Activated naive CD4-positive, alpha-beta T cell treated with anti-CD3 and anti-CD28 coated beads, Interleukin-2, amount 10 ng/mL, durations not matched to agents 7 days and 5 days (primary cell): ENCODE measurements around the gene ACKR2.

Experiments
- CTCF ChIA-PET: fragments of 350-600 bp; sonication (Branson Sonifier 250); formaldehyde crosslinking; loops from one replicate; lab custom pipeline; 2021; ENCODE audit warnings: antibody characterized with exemption; lab: Charles Lee
- DNase-seq: peaks from one replicate; pipeline ENCODE4 v3.0.0-alpha.2; 2020
- H3K27ac Mint-ChIP-seq: one replicate; pipeline ENCODE4 v1.8.0; 2021; ENCODE audit warnings: mild to moderate bottlenecking, moderate library complexity, mixed read lengths
- H3K27me3 Mint-ChIP-seq: one replicate; pipeline ENCODE4 v1.8.0; 2021; ENCODE audit warnings: mild to moderate bottlenecking, mixed read lengths
- H3K36me3 Mint-ChIP-seq: one replicate; pipeline ENCODE4 v1.8.0; 2021; ENCODE audit warnings: mixed read lengths
- H3K4me1 Mint-ChIP-seq: one replicate; pipeline ENCODE4 v1.8.0; 2021; ENCODE audit warnings: mixed read lengths
- H3K4me3 Mint-ChIP-seq: one replicate; pipeline ENCODE4 v1.8.0; 2021; ENCODE audit warnings: mild to moderate bottlenecking, moderate library complexity, mixed read lengths
- H3K9me3 Mint-ChIP-seq: one replicate; pipeline ENCODE4 v1.8.0; 2021; ENCODE audit warnings: mixed read lengths

The ACKR2 gene

DNA sequence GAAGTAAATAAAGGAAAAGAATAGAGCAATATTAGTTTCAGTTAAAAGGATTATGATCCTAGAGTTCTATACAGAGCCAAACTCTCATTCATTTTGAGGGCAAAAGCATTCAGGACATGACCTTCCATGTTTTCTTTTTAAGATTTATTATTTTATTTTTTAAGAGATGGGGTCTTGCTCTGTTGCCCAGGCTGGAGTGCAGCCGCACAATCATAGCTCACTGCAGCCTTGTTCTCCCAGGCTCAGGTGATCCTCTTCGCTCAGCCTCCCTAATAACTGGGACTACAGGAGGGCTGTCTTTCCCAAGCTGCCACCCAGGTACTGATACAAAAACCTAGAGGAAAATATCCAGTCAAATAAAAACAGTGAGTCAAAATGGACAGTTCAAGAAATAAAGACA is 22.6 kb upstream of the ACKR2 start:
- H3K27ac Mint-ChIP-seq, result no peak overlapping the region
- H3K27me3 Mint-ChIP-seq, result no peaks in the 10 kb centered on the region
- no peaks in the 10 kb centered on the region for H3K9me3 Mint-ChIP-seq
- no peak overlapping the region for H3K4me3 Mint-ChIP-seq
- no peak for DNase-seq
- H3K4me1 Mint-ChIP-seq, result peaks cover 5% of the 10 kb centered on the region
- CTCF ChIA-PET, result no interaction called here
- H3K36me3 Mint-ChIP-seq, result peaks cover 22% of the 10 kb centered on the region

DNA sequence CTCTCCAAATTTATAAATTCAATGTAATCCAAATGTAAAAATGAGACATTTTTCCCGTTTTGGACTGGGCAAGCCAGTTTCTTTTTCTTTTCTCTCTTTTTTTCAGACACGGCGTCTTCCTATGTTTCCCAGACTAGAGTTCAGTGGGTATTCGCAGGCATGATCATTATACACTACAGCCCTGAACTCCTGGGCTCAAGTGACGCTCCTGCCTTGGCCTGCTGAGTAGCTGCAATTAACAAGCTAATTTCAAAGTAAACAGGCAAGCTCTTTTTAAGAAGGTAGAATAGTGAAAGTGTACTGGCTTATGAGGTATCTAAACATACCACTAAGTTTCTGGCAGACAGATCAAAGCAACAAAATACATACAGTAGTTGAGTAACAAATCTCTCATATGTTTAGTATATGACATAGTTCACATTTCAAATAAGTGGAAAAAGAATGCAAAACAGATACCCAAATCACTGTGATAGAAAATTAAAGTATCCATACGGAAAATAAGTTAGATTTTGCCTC is 18.5 kb upstream of the ACKR2 start:
- CTCF ChIA-PET, result interaction anchor here (1.0 kb wide), 1 partner anchor 33 kb away, joined by 3 read pairs; no protein-coding TSS in a partner anchor
- DNase-seq, result no peak
- H3K36me3 Mint-ChIP-seq, result peaks cover 32% of the 10 kb centered on the region
- no peaks in the 10 kb centered on the region for H3K9me3 Mint-ChIP-seq
- no peaks in the 10 kb centered on the region for H3K27me3 Mint-ChIP-seq
- H3K4me1 Mint-ChIP-seq, result peaks cover 9% of the 10 kb centered on the region
- H3K4me3 Mint-ChIP-seq, result no peak overlapping the region
- no peak overlapping the region for H3K27ac Mint-ChIP-seq

DNA sequence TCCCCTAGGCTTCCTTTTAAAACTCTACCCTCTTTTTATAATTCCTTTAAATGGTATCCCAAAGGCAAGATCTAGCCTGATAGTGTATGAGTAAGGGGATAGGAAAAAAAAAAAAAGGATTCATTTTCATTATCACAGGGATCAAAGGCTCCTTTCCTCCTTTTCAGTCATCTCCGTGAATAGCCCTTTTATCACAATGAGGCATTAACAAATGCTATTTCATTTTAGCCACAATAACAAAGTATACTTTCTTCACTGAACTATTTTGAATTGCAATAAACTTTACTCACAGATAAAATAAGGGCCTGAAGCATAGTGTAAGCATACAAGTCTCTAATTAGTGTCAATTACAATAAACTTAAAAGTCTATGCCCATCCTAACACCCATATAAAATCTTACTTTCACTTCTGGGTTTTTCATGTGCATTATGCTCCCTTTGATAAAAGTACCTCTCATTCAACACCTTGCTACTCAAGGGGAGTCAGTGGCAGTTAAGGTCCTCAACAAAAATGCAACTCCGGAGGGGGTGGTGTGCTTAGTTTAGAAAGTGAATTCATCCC is 13.5 kb upstream of the ACKR2 start:
- CTCF ChIA-PET, result no interaction called here

DNA sequence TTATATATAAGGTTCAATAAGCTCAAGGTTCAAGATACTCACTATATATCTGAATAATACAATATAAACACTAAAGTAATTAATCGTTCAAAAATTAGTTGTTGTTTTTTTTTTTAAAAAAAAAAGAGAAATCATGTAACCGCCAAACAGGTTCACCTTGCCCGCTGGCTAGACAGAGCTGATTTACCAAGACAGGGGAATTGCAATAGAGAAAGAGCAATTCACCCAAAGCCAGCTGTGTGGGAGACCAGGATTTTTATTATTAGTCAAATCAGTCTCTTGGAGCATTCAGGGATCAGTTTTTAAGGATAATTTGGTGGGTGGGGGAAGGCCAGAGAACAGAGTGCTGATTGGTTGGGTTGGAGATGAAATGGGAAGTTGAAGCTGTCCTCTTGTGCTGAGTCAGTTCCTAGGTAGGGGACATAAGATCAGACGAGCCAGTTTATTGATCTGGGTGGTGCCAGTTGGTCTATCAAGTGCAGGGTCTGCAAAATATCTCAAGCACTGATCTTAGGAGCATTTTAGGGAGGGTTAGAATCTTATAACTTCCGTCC is 12.8 kb upstream of the ACKR2 start:
- CTCF ChIA-PET, result no interaction called here
- DNase-seq, result no peak
- Mint-ChIP-seq H3K36me3 (peaks cover 27% of the 10 kb centered on the region), H3K27me3 (no peaks in the 10 kb centered on the region), H3K9me3 (no peaks in the 10 kb centered on the region), H3K27ac (no peak overlapping the region), H3K4me1 (peaks cover 28% of the 10 kb centered on the region), H3K4me3 (no peak overlapping the region)

More for the DNA sequence above, 13.5 kb upstream of the ACKR2 start:
- no peak for DNase-seq
- Mint-ChIP-seq H3K27ac (no peak overlapping the region), H3K9me3 (no peaks in the 10 kb centered on the region), H3K4me1 (peaks cover 24% of the 10 kb centered on the region), H3K36me3 (peaks cover 29% of the 10 kb centered on the region), H3K4me3 (no peak overlapping the region), H3K27me3 (no peaks in the 10 kb centered on the region)

DNA sequence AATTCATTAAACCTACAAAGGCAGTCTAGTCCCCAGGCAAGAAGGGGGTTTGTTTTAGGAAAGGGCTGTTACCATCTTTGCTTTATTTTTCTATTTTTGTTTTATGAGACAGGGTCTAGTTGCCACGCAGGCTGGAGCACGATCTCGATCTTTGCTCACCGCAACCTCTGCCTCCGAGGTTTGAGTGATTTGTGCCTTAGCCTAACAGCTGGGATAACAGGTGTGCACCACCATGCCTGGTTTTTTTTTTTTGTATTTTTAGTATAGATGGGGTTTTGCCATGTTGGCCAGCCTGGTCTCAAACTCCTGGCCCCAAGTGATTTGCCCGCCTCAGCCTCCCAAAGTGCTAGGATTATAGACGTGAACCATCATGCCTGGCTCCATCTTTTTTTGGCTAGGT is 9.9 kb upstream of the ACKR2 start:
- Mint-ChIP-seq H3K4me3 (no peak overlapping the region), H3K36me3 (peaks cover 19% of the 10 kb centered on the region), H3K9me3 (no peaks in the 10 kb centered on the region), H3K27ac (no peak overlapping the region), H3K4me1 (peaks cover 54% of the 10 kb centered on the region), H3K27me3 (peaks cover 2% of the 10 kb centered on the region)
- DNase-seq, result no peak
- CTCF ChIA-PET, result interaction anchor here (0.6 kb wide), 1 partner anchor 39 kb away, joined by 3 read pairs; no protein-coding TSS in a partner anchor

DNA sequence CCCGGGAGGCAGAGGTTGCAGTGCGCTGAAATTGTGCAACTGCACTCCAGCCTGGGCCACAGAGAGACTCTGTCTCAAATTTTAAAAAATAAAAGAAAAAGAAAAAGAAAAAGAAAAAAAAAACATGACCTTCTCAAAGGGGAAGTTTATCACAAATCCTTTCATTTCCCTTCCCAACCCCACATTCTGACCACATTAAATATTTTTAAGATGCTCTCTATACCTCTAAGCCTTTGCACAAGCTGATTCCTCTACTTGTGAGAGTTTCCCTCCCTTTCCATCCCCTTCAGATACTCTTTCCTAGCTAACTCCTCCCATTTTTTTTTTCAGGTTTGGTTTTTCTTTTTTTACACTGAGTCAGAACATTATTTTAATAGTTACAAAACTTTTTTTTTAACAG is 9.0 kb upstream of the ACKR2 start:
- H3K4me3 Mint-ChIP-seq, result no peak overlapping the region
- DNase-seq, result no peak
- H3K27ac Mint-ChIP-seq, result no peak overlapping the region
- no peaks in the 10 kb centered on the region for H3K9me3 Mint-ChIP-seq
- H3K4me1 Mint-ChIP-seq, result peaks cover 59% of the 10 kb centered on the region
- peaks cover 19% of the 10 kb centered on the region for H3K36me3 Mint-ChIP-seq
- peaks cover 8% of the 10 kb centered on the region for H3K27me3 Mint-ChIP-seq
- CTCF ChIA-PET, result interaction anchor here (1.0 kb wide), 1 partner anchor 30 kb away, joined by 6 read pairs; no protein-coding TSS in a partner anchor

DNA sequence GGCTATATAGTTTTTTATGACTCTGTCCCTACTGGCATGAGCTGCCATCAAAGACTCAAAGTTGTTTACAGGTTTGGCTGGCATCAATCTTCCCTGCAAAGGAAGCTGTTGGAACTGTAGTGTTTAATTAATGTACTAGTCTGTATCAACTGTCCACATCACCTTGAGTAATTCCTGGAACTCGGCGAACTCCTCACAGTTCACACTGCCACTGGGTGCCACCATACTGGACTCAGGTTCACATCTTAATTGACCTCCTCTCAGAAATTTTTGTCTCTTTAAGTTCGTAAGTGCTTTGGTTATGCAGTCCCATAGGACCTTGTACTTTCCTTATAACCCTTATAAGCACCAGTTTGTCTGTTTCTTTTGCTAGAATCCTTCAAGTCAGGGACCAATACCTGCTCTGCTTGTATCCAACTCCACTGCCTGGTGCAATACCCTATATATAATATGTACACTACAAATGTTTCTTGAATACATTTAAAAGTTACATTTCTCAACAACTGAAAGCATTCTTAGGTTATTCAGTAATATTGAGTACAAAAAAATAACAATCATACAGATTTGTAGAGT is 8.1 kb upstream of the ACKR2 start:
- no peak overlapping the region for H3K4me3 Mint-ChIP-seq
- H3K4me1 Mint-ChIP-seq, result peaks cover 56% of the 10 kb centered on the region
- peaks cover 15% of the 10 kb centered on the region for H3K36me3 Mint-ChIP-seq
- no peaks in the 10 kb centered on the region for H3K9me3 Mint-ChIP-seq
- no peak for DNase-seq
- no peak overlapping the region for H3K27ac Mint-ChIP-seq
- CTCF ChIA-PET, result interaction anchor here (1.0 kb wide), 1 partner anchor 29 kb away, joined by 6 read pairs; no protein-coding TSS in a partner anchor
- peaks cover 17% of the 10 kb centered on the region for H3K27me3 Mint-ChIP-seq

DNA sequence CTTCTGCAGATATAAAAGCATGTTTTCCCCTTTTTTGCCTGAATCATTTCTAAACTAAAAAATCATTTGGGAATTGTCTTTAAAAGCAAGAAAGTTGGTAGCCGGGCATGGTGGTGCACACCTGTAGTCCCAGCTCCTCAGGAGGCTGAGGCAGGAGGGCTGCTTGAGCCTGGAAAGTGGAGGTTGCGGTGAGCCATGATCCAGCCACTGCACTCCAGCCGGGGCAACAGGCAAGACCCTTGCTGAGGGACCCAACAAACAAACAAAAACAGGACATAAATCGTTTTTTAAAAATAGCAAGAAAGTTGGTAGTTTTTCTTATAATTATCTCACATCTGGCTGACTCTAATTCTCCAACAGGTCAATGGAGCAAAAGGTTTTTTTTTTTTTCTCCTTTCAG is 7.5 kb upstream of the ACKR2 start:
- H3K27ac Mint-ChIP-seq, result no peak overlapping the region
- CTCF ChIA-PET, result no interaction called here
- H3K4me3 Mint-ChIP-seq, result no peak overlapping the region
- peaks cover 12% of the 10 kb centered on the region for H3K36me3 Mint-ChIP-seq
- H3K9me3 Mint-ChIP-seq, result no peaks in the 10 kb centered on the region
- no peak for DNase-seq
- peaks cover 22% of the 10 kb centered on the region for H3K27me3 Mint-ChIP-seq
- H3K4me1 Mint-ChIP-seq, result peaks cover 56% of the 10 kb centered on the region

DNA sequence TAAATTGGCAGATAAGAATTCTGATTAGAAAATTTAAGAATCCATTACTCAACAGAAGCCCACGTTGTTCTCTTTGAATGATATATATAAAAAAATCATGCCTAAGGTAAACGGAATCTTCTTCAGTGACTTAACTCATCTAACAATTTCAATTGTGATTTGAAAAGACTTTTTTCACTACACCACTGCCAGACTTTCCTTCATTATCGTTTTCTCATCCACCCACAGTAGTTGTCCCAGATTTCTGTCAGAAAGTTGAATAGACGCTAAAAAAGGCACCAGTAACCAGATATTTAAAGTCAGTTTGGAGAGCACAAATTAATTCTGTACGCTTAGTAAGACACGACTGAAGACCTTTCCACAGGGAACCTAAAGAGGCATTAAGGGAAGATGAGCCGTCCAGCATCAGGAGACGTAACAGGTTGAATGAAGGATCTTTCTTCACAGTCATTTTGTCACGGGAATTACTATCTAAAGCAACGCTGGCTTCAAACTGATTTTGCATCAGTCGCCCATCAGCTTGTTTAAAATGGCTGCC is 6.3 kb upstream of the ACKR2 start:
- Mint-ChIP-seq H3K4me3 (peak overlapping the region; percentile 96), H3K9me3 (no peaks in the 10 kb centered on the region), H3K4me1 (peaks cover 56% of the 10 kb centered on the region), H3K27me3 (peaks cover 24% of the 10 kb centered on the region), H3K27ac (no peak overlapping the region), H3K36me3 (peaks cover 12% of the 10 kb centered on the region)
- DNase-seq, result no peak
- CTCF ChIA-PET, result interaction anchor here (0.7 to 1.0 kb wide), 2 partner anchors 9 to 37 kb away, joined by 3 to 4 read pairs; no protein-coding TSS in a partner anchor

DNA sequence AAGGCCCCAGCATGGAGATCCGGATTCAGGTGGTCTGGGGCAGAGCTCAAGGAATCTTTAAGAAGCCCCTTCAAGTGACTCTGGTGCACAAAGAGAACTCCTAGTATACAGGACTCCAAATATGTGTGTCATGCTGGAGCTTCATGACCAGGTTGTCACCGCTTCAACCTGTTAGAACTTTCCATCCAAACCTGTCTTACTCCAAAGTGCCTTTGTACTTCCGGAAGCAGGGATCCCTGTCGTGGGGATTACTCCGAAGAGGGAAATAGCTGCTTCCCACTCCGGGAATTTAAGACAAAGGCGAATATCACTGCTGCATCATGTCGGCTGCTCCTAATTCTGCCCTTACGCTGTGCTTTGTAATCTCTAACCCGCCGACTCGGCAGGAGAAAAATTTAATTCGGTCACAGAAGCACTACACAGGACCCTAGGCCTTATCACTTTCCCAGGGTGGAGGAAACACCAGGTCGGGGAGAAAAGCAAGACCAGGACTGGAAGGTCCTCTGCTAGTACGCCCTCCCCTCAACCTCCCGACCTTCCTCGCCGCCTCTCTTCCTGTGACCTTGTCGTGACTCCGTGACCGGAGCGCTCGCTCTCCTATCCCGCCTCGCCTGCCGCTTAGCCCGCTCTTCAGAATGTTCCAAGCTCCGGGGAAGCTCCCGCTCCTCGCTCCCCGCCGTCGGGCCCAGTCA is 5.7 kb upstream of the ACKR2 start:
- peak; percentile 61 for DNase-seq
- CTCF ChIA-PET, result interaction anchor here (0.7 to 2.1 kb wide), 4 partner anchors 9 to 78 kb away, joined by 3 to 7 read pairs (median 4); no protein-coding TSS in a partner anchor
- Mint-ChIP-seq H3K4me3 (peak overlapping the region; percentile 96), H3K4me1 (peaks cover 56% of the 10 kb centered on the region), H3K27ac (peak overlapping the region; percentile 93), H3K27me3 (peaks cover 26% of the 10 kb centered on the region), H3K36me3 (peaks cover 12% of the 10 kb centered on the region), H3K9me3 (no peaks in the 10 kb centered on the region)

DNA sequence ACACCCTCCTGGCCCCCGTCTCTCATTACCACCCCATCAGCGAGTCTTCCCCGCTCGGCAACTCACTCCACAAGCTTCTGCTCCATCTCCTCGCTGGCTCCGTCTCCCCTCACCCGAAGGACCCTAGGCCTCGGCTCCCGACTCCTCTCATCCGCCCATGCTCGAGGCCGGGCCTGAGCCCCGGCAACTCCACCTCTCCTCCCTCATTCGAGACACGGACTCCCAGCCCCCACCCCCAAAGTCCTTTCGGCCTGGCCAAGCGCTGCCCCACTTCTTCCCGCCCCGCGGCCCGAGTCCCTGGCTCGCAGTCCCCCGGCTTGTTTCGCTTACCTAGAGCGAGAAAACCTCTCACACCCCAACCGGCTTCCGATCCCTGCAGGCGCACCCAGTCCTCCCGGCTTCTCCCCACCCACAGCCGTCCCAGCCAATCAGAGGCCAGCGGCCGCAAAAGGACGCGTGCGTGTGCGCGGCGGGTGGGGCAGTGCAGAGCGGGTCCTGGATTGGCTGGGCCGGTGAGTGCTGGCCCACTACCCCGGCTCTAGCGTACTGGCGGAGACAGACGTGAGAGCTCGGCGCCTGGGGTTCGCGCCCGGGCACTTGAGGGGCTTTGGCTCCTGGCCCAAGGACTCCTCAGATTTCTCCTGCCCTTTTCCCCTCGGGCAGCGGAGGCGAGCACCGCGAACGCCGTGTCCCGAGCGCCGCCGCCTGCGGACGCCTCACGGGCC is 5.0 kb upstream of the ACKR2 start, which contains the start of gene HIGD1A:
Gene HIGD1A, minus strand, starts transcription at position 385 of the 725 bp plus-strand sequence. CDS start 10,237 bp downstream, outside the sequence.
- Mint-ChIP-seq H3K9me3 (no peaks in the 10 kb centered on the region), H3K36me3 (peaks cover 11% of the 10 kb centered on the region), H3K4me3 (peak within 1 kb of the TSS; percentile 96), H3K27me3 (peaks cover 33% of the 10 kb centered on the region), H3K4me1 (peaks cover 55% of the 10 kb centered on the region), H3K27ac (peak within 1 kb of the TSS; percentile 93)
- DNase-seq, result peak; percentile 97
- CTCF ChIA-PET, result interaction anchor here (0.9 to 2.1 kb wide), 2 partner anchors 35 to 77 kb away, joined by 3 to 7 read pairs; no protein-coding TSS in a partner anchor

DNA sequence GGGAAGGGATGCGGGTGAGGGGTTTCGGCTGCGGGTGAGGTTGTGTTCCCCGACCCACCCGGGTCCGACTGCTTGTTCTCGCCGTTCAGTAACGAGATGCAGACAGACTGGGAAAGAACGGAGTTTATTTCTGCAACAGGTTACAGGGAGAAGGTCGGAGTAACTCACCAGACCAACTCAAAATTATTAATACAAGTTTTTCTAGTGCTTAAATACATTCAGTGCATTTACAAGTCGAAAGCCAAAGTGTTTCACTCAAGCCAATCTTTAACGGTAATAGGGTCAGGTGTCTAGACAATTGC is 4.5 kb upstream of the ACKR2 start:
- Mint-ChIP-seq H3K27me3 (peaks cover 39% of the 10 kb centered on the region), H3K27ac (no peak overlapping the region), H3K4me1 (peaks cover 50% of the 10 kb centered on the region), H3K36me3 (peaks cover 10% of the 10 kb centered on the region), H3K9me3 (no peaks in the 10 kb centered on the region), H3K4me3 (peak overlapping the region; percentile 96)
- CTCF ChIA-PET, result interaction anchor here (0.5 to 2.1 kb wide), 3 partner anchors 11 to 34 kb away, joined by 3 to 7 read pairs (median 5); no protein-coding TSS in a partner anchor
- no peak for DNase-seq

DNA sequence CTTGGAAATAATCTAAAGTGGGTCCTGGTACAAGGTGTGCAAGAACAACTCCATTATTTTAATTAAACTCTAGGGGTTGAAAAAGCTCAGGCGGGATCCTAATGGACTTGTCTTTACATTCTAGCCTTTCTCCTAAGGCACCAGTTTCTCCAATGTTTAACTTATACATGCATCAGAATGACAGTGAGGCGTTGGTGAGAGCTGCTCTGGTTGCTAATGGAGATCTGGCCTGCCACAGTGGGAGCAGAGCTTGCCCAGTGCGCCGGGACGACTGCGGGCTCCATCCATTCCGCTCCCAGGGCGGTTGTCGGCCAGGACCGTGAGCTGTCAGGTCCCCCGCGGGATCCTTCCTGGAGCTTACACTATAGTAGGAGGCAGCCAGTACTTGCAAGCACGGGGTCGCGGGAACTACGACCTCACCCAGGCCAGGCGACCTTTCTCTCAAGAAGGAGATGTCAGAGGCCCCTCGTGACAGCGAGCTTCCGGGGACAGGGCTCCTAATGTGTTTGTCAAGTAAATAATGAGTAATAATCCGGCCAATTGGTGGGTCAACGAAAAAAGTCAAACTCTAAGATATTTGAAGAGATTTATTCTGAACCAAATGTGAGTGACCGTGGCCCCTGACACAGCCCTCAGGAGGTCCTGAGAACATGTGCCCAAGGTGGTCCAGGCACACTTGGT is 4.0 kb upstream of the ACKR2 start:
- Mint-ChIP-seq H3K27ac (no peak overlapping the region), H3K36me3 (peaks cover 10% of the 10 kb centered on the region), H3K4me1 (peaks cover 45% of the 10 kb centered on the region), H3K9me3 (no peaks in the 10 kb centered on the region), H3K27me3 (peaks cover 40% of the 10 kb centered on the region), H3K4me3 (peak overlapping the region; percentile 96)
- DNase-seq, result peak; percentile 23
- CTCF ChIA-PET, result interaction anchor here (0.5 to 2.1 kb wide), 3 partner anchors 11 to 34 kb away, joined by 3 to 7 read pairs (median 5); no protein-coding TSS in a partner anchor
